Measurements from ENCODE around the gene MT4.

Gene MT4

GRCh38 chr16:56608876-56609462 is 44.1 kb downstream of the MT4 start:
- no peak for DNase-seq (ENCODE audit: low spot score)
- TF ChIP-seq CTCF (conservative IDR thresholded peaks at IDR 0.05; ENCODE audit: low read depth) = no peak
- POLR2A ChIA-PET (ENCODE audit: low non-redundant PET) = interaction anchor here (0.7 to 1.5 kb wide), 2 partner anchors 8 to 76 kb away, joined by 3 to 4 read pairs; no protein-coding TSS in a partner anchor
- CTCF ChIA-PET = no interaction called here
- H3K27ac ChIP-seq = peak overlapping the region; percentile 100

GRCh38 chr16:56609463-56609921 is 44.6 kb downstream of the MT4 start:
- ChIA-PET CTCF (interaction anchor here (0.5 to 0.7 kb wide), 2 partner anchors 14 to 93 kb away, joined by 3 read pairs; no protein-coding TSS in a partner anchor), POLR2A (ENCODE audit: low non-redundant PET) (interaction anchor here (1.5 kb wide), 1 partner anchor 75 kb away, joined by 4 read pairs; no protein-coding TSS in a partner anchor)
- H3K27ac ChIP-seq = peak overlapping the region; percentile 100
- peak; percentile 78 for DNase-seq (ENCODE audit: low spot score)
- TF ChIP-seq CTCF (conservative IDR thresholded peaks at IDR 0.05; ENCODE audit: low read depth) = no peak

GRCh38 chr16:56610017-56610608 is 45.2 kb downstream of the MT4 start:
- H3K27ac ChIP-seq = peak overlapping the region; percentile 100
- ChIA-PET POLR2A (ENCODE audit: low non-redundant PET) (interaction anchor here (2.4 kb wide), 1 partner anchor 16 kb away, joined by 14 read pairs; the partner anchor contains the start of gene MT1E), CTCF (interaction anchor here (0.5 to 0.7 kb wide), 2 partner anchors 14 to 92 kb away, joined by 3 read pairs; no protein-coding TSS in a partner anchor)
- TF ChIP-seq CTCF (conservative IDR thresholded peaks at IDR 0.05; ENCODE audit: low read depth) = no peak
- peak; percentile 70 for DNase-seq (ENCODE audit: low spot score)

- ChIA-PET POLR2A (ENCODE audit: low non-redundant PET) (interaction anchor here (2.4 kb wide), 1 partner anchor 15 kb away, joined by 14 read pairs; the partner anchor contains the start of gene MT1E), CTCF (no interaction called here)
- peak overlapping the region; percentile 100 for H3K27ac ChIP-seq
Observed at GRCh38 chr16:56610609-56611111, 45.8 kb downstream of the MT4 start.

GRCh38 chr16:56611281-56611833 is 46.5 kb downstream of the MT4 start:
- ChIA-PET CTCF (interaction anchor here (0.6 kb wide), 1 partner anchor 89 kb away, joined by 3 read pairs; no protein-coding TSS in a partner anchor), POLR2A (ENCODE audit: low non-redundant PET) (interaction anchor here (2.4 kb wide), 1 partner anchor 15 kb away, joined by 14 read pairs; the partner anchor contains the start of gene MT1E)
- DNase-seq (ENCODE audit: low spot score) = no peak
- H3K27ac ChIP-seq = peak overlapping the region; percentile 100
- TF ChIP-seq CTCF (conservative IDR thresholded peaks at IDR 0.05; ENCODE audit: low read depth) = no peak

More at GRCh38 chr16:56610609-56611111, 45.8 kb downstream of the MT4 start:
- no peak for DNase-seq (ENCODE audit: low spot score)
- TF ChIP-seq CTCF (conservative IDR thresholded peaks at IDR 0.05; ENCODE audit: low read depth) = no peak

- no peak for DNase-seq (ENCODE audit: low spot score)
- no peak for TF ChIP-seq CTCF (conservative IDR thresholded peaks at IDR 0.05; ENCODE audit: low read depth)
- H3K27ac ChIP-seq = no peak overlapping the region
- ChIA-PET CTCF (no interaction called here), POLR2A (ENCODE audit: low non-redundant PET) (no interaction called here)
Observed at GRCh38 chr16:56613706-56614105, 48.8 kb downstream of the MT4 start.

Data from RWPE1 (cell line).